ENCODE data around the gene CNTN1.
"Not testable (repeated sequence)": the region's sequence is repeated elsewhere in the genome, so short reads cannot be mapped to it uniquely, and the experiment has no call there.

CNTN1 gene

DNA sequence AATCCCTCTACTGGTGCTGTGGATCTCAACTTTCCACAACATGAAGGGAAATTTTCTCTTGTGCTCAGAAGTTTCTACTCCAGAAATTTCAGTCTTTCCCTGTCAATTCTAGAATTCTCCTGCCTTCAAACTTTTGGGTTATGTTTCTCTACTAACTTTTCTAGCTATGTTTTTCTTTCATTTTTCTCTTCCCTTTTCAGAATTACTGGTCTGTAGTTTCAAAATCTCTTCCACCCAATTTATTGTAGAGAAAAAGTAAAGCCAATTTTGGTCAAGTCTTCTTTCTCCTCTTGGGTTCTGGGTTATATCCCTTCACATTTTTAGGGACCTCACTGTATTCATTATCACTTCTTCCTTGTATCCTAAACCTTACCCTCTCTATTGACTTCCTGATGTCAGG lies 18.9 kb downstream of the CNTN1 start:
- no peak for DNase-seq

DNA sequence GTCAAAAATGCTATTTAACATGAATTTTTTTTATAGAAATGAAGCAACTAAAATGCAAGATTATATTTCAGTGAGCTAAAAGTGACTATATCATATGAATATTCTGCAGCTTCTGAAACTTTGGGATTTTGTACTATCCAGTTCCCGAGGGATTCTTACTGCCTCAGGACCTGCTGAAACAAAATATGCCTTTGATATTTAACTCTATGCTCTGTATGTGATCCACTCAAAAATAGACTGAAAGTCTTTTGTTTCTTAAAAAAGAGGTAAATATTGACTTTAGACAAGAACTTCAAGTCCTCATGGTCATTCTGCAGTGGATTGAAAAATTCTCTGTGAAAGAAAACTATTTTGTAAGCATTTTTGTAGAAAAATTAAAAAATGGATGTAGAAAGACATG lies 22.4 kb downstream of the CNTN1 start:
- DNase-seq, result no peak

DNA sequence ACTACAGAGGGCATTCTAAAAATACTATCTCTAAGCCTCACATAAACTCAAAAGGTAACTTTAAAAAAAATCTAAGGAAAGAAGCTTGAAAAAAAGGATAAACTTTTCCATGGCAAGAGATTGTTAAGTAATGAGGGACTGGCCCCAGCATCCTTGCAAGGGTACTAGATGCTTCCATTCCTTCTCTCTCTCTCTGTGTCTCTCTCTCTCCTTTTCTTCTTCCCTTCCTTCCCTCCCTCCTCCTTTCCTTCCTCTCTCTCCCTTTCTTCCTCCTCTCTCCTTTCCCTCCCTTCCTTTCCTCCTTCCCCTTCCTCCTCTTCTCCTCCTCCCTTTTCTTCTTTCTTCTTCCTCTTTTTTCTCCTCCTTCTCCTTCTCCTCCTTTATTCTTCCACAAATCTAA lies 23.8 kb downstream of the CNTN1 start:
- DNase-seq, result no peak

DNA sequence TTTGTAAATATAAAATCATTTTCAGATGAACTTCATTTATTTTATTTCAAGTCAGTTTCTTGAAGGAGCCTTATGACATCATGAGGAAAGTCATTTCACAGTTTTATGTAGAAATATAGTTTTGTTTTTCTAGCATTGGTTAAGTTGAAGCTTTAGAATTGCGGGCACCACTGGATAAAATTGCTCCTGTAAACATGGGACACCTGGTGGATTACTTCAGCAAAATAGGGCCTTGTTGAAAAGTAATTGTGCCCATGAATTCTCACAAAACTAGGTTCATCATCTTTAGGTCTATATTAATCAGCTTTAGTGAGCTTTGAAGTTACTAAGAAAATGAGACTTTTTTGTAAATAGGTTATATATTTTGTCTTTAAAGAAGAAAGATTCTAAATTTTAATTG lies 25.3 kb downstream of the CNTN1 start:
- DNase-seq, result no peak

DNA sequence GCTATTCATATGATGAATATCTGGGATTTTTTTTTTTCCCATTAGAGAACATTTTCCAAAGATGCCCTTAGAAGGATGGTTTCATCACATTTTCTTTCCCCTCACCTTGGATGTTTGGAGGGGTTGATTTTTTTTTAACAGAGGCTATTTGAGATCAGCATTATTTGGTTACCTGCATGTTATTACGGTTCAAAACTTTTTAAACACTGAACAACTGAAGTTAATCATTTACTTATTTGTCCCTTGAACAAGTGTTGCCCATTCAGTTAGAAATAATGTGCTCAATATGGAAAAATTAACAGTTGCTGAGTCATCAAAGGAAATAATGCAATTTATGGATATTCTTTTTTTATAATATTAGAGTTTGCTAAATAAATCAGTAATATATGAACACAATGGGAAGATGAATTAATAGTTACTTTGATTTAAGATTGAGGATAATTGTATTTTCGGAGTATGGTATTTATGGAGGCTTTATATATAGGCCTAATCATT lies 26.7 kb downstream of the CNTN1 start:
- no peak for DNase-seq

DNA sequence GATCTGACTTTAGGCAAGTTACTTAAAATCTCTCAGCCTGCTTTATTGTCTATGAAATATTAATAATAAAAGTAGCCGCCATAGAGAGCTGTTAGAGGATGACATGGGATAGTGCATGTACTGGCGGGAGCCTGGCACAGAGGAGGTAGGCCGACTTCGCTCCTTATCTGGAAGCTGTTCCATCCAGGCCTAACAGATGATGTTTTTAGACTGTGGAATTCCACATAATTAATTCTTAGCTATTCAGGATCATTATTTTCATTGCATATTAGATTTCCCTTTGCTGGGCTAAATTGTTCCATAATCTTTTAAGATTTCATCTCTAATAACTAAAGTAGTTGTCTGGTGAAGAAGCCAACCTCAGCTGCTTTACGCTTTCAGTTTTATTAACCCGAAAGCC lies 30.8 kb downstream of the CNTN1 start:
- DNase-seq, result no peak

DNA sequence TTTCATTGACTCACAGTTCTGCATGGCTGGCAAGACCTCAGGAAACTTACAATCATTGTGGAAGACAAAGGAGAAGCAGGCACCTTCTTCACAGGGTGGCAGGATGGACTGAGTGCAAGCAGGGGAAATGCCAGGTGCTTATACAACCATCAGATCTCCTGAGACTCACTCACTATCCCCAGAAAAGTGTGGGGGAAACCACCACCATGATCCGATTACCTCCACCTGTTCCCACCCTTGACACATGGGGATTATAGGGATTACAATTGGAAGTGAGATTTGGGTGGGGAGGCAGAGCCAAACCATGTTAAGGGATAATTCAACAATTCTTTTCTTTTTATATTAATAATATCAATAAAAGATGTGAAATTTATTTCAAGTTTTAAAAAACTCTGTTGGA lies 34.1 kb downstream of the CNTN1 start:
- DNase-seq, result no peak

DNA sequence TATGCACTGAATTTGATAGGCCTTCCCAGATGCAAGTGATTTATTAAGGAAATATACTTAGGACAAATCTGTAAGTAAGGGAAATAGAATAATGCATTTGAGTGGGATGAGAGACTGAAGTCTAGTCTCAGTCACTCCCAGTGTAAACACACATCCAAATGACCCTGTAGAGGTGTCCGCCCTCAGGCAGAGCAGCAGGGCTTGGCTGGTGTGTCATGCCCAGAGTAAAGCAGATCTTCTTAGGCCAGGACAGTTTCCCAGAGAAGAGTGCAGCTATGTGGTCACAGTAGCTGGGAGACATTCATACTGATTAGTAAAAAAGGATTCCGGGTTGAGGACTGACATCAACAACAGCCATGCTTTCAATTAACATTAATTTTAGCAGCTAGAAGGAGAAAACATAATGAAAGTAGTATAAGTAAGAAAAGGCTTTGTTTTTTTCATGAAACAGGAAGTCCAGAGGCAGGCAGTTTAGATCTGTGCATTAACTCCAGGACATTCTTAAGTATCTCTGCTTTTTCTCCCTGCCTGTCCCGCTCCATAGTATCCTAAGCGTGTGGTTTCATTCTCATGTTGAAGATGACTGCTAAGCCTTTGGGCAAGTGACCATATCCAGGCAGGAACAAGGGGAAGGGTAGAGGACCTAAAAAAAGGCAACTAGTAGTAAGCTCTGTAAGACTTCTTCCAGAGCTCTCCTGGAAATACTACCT lies 35.7 kb downstream of the CNTN1 start:
- no peak for DNase-seq

DNA sequence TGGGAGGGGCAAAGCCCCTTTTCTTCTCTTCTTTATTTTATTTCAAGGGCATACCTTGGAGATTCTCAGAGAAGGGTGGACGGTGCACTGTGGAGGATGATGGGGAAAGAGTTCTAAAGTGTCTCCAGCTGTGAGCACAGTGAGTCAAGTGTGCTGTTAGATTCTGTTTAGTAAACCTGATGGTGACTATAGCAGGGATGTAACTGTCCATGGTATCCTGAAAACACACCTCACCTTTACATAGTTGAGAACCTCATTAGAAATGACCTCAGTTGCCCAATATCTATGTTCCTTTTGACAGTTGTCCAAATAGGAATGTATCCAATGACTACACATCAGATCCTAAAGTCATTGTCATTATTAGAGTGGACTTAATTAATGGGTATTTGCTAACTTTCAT lies 38.0 kb downstream of the CNTN1 start:
- DNase-seq, result no peak

DNA sequence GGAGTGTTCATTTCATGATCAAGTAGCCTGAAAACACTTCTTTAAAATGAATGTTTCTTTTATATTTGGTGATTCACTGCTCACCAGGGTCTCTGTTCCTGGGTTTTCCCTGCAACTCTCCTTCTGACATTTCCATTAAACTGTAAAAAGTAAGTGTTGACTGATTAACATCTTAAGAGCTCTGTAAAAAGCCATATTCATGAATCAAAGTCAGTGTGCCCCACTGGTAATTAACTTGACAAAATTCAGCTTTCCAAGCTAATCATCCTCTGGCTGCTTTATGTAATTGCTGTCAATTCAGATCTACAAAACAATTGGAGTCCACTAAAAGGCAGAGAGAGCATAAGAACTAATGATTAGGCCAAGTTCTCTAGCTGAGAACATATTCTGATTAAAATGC lies 41.6 kb downstream of the CNTN1 start:
- no peak for DNase-seq

DNA sequence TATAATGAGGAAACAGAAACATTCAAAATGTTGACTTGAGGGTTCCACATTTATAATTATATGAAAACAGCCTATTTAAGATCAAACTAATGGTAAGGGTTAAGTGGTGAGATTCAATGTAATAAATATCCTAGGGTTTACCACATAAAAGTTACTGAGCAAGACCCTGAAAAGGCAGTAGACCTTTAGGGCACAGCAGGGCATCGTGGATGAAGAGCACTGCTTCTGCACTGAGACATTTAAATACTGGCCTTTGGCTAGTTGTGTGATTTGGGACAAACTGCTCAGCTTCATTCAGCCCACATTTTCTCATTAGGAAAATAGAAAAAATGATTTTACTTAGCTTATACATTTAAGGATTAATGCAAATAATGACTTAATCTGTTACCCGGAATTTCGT lies 42.0 kb downstream of the CNTN1 start:
- DNase-seq, result no peak

DNA sequence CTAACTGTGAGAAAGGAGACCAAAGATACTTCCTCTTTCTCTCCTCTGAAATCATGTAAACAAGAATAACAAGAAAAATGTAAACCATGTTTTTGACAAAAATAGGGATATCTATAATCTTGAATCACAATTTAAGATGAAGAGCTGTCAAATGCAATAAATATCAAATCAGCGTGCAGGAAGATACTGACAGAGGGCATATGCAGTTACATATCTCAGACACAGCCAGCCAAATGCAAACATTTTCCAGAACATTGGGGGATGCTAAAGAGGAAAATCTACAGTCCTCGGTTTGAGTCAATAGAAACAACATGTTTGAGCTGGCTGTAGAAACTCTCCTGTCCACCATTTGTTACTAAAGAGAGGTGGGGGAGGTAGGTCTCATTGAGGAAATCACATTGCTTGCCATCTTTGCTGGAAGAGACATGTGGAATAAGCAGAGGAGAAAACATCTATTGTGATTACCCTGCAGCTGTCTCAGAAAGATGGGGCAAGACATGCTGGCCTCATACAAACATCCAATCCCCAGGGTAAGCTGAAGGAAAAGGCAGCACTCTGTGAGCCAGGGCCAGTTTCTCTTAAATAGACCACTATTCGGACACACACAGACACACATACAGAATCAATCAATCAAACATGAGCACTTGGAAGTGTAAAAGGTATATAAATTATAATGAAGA lies 43.5 kb downstream of the CNTN1 start:
- no peak for DNase-seq

DNA sequence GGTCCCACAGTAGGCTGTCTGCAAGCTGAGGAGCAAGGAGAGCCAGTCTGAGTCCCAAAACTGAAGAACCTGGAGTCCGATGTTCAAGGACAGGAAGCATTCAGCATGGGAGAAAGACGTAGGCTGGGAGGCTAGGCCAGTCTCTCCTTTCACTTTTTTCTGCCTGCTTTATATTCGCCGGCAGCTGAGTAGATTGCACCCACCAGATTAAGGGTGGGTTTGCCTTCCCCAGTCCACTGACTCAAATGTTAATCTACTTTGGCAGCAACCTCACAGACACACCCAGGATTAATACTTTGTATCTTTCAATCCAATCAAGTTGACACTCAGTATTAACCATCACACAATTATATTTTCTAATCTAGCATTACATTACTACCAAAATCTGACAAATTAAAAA lies 45.2 kb downstream of the CNTN1 start:
- DNase-seq, result not testable (repeated sequence)

DNA sequence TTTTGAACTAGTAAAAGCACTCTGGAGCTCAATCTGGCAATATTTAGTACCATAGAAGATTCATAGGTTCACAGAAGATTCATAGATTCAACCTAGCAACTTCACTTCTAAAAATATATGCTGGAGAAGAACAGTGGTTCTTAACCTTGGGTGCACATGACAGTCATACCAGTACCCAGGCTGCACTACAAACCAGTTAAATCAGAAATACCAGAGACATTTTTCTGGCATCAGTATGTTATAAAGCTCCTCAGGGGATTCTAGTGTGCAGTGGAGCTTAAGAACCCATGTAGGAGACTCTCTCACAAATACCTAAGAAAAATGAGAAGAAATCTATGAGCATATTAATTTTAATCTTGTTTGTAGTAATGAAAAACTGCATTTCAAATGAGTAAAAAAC lies 46.6 kb downstream of the CNTN1 start:
- no peak for DNase-seq

DNA sequence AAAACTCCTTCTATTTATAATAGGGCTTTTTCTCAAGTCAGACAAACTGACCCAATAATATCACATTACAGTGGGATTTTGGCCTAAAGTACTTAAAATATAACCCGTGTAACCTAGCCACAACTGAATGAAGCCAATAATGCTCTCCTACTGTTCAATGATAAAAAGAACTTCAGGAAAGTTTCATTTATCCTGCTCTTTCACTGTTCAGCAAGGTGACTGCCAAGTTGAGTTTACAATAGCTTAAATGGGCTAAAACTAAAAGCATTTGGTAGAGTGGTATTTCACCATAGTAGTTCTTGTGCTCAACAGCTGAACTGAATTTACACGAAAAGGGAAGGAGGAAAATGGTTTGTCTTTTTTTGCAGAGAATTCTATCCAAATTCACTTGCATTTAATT lies 49.8 kb downstream of the CNTN1 start:
- no peak for DNase-seq

DNA sequence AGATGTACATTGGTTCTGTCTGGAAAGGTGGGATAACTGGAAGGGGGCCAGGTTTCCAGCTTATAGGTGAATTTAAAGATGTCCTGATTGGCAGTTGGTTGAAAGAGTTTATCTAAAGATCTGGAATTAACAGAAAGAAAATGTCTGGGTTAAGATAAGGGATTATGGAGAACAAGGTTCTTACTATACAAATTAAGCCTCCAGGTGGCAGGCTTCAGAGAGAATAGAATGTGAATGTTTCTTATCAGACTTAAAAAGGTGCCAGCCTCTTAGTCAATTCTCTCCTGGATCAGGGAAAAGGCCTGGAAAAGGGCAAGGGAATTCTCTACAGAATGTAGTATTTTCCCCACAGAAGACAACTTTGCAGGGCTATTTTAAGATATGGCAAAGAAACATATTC lies 53.1 kb downstream of the CNTN1 start:
- DNase-seq, result no peak

DNA sequence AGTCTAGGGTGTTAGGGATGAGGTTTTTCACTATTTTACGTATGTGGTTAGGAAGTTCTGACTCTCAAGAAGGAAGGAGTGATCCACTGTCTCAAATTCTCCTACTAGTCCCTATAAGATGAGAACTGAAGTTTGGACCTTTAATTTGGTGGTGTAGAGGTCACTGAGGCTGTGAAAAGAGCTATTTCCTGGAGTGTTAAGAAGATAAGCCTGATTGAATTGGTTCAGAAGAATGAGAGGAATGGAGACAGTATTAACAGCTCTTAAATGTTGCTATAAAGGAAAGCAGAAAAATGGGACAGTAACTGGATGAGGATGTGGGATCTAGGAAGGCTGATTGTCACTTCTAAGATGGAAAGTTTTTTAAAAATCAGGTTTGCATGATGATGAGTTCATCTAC lies 57.6 kb downstream of the CNTN1 start:
- no peak for DNase-seq

DNA sequence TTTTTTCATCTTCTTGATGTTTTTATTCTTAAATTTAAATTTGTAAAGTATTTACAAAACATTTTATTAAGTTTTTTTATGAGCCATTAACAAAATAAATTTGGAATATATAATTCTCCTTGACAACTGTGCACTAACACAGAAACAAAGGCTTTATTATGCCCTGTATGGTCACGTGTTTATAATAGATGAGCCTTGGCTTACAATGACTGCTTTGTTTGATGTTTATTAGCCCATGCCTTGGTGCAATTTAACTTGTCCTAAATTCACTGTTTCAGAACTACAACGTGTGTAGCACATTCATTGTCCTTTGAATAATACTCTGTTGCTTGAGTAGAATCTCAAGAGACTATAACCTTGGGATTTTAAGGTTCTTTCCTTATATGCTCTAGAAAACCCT lies 59.8 kb downstream of the CNTN1 start:
- no peak for DNase-seq

DNA sequence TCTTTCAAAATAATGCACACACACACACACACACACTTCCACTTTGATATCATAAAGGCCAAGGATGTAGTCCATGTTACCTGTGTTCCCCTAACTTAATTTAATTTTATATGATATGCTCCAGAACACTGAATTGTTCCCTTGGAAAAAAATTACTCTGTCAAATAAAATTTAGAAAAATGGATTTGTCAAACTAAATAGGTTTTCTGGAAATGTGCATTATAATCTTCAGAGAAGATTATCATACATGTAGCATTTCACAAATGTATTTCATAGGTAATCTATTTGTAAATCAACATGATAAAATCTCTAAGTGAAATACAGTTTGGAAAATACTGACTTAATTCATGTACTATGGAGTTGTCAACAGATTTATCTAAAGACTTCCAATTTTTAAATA lies 68.6 kb downstream of the CNTN1 start:
- no peak for DNase-seq

DNA sequence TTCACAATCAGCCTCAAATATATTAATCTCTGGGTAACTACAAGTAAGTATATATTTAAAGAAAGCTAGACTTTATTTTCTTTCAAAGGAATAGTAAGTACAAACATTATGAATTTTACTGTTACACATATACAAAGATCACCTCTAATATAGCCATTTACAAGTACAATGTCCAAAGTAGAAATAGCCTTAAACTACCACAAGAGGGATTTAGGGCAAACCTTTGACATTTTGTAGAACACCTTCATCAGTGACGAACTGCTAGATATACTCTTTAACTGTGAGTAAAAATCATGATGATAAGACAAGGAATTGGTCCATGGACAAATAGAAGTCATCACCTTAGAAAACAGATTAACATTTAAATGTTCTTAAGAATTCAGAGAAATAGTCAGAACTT lies 69.8 kb downstream of the CNTN1 start:
- DNase-seq, result no peak

DNA sequence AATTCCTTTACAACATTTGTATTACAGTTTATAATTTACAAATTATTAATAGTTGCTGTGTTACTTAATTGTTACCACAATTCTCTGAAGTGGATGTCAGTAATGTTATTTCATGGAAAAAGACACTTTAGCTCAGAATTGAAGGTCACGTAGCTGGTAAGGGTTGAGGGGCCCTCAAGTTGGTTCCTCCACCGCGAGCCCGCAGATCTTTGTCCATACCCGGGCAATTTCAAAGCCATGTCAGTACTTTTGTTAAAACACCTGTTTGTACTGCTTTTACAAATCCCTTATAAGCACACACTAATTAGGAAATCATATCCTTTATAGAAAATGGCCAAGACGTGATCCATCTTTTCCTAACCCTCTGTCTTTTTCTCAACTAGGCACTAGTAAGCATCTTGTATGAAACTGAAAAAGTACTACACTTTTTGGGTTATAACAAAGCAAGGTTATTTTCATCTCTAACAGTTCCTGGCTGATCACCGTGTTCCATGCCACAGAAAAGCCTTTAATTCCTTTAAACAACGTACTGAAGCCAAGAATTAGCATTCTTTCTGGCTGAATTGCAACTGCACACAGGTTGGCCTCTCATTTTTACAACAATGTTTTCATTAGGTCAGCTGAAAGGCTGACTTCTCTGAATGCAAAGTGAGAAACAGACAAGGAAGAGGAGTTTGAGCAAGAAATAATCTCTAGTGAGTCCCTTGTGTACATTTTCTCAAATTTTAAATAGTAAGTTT lies 76.1 kb downstream of the CNTN1 start:
- no peak for DNase-seq

DNA sequence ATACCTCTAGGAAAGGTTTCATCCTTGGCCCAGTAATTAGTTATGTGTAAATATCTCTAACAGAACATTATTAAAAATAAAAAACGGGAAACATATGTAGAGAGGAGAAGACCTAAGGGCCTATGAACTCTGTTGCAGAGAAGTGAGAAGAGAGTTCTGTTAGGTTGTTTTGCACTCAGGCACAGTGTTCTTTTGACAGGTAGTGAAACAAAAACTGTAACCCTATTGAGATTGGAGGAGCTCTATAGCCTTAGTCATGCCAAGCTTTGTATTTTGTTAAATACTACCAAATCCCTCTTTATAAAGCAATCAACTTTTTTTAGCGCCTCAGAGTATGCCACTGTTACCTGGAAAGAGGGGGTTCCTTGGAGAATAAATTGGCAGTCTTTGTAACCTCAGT lies 77.6 kb downstream of the CNTN1 start:
- DNase-seq, result no peak

DNA sequence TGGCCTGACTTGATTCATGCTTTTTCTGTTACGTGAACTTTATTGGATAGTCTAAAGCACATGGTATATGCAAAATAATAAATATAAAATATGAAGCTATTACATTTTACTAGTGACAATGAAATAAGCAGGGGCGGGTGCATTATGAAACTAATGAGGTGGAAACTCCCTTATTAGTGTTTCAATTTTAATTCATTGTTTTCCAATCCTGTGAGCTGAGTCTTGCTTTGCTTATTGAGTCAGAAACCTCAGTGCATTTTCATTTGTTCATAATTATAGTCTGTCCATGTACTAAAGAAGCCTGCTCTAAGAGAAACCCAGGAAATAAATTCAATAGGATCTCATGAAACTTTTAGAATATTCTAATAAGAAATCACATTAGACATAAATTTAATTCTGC lies 78.5 kb downstream of the CNTN1 start:
- no peak for DNase-seq

DNA sequence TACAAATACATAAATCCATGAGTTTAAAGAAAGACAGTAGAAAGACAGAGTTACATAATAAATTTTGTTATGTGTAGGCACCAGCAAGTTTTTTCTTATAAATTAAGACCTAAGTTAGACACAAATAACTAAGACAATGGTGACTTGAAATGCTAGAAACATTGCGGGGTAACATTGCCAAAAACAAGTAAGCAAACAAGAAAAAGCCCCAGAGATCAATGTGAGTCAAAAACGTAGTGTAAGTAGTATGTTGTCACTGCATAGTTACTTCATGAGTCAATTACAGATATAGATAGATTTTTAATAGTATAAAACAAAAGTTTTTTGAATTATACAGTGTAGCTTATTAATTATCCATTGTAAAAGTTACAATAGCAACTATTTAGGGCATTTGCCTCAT lies 83.4 kb downstream of the CNTN1 start:
- no peak for DNase-seq

Data from MV-4-11 (cell line).